H54 (cell line): ENCODE results near the gene EAPP.
A peak's percentile ranks its signal among the peaks of the same experiment; 100 is the strongest.
"Not testable (repeated sequence)": the region's sequence is repeated elsewhere in the genome, so short reads cannot be mapped to it uniquely, and the experiment has no call there.

ENCODE experiments used
- DNase-seq: peaks from one replicate; pipeline ENCODE4 v3.0.0; 2011; ENCODE audit warnings: low spot score, mixed read lengths; ENCODE audit not compliant: insufficient read length
- FAIRE-seq: peaks from 3 replicates; lab custom pipeline; 2011; peaks lifted over from hg19 to GRCh38; lab: Jason Lieb, UNC
- POLR2A ChIP-seq: IDR thresholded peaks from 2 replicates; pipeline ENCODE4 v1.6.1; 2011; ENCODE audit warnings: low read depth, mild to moderate bottlenecking, low read length

Gene EAPP

GRCh38 chr14:34548472-34548981 is 9.0 kb upstream of the EAPP start:
- no peak for TF ChIP-seq POLR2A
- FAIRE-seq (no peak), DNase-seq (no peak)

GRCh38 chr14:34547136-34547520 is 7.6 kb upstream of the EAPP start:
- not testable (repeated sequence) for FAIRE-seq, DNase-seq

- not testable (repeated sequence) for DNase-seq
- FAIRE-seq: peak; percentile 99
Measured at GRCh38 chr14:34546272-34547135, 7.0 kb upstream of the EAPP start.

- peak; percentile 48 for FAIRE-seq
- DNase-seq: not testable (repeated sequence)
Measured at GRCh38 chr14:34540181-34541059, 919 bp upstream of the EAPP start.

GRCh38 chr14:34538871-34539406 is 562 bp downstream of the EAPP start:
- DNase-seq: no peak
- FAIRE-seq: no peak

GRCh38 chr14:34538096-34538495 is 1.4 kb downstream of the EAPP start:
- FAIRE-seq, DNase-seq: not testable (repeated sequence)

More at GRCh38 chr14:34538871-34539406, 562 bp downstream of the EAPP start:
- no peak for TF ChIP-seq POLR2A

GRCh38 chr14:34537677-34538009 is 1.9 kb downstream of the EAPP start:
- FAIRE-seq: no peak
- no peak for DNase-seq
- no peak for TF ChIP-seq POLR2A

GRCh38 chr14:34536951-34537676 is 2.4 kb downstream of the EAPP start:
- no peak for TF ChIP-seq POLR2A
- FAIRE-seq (no peak), DNase-seq (no peak)

- no peak for TF ChIP-seq POLR2A
- FAIRE-seq (peak; percentile 20), DNase-seq (no peak)
Measured at GRCh38 chr14:34527591-34527990, 11.9 kb downstream of the EAPP start.

GRCh38 chr14:34524216-34524615 is 15.3 kb downstream of the EAPP start:
- not testable (repeated sequence) for DNase-seq, FAIRE-seq

GRCh38 chr14:34522496-34522895 is 17.0 kb downstream of the EAPP start:
- DNase-seq (no peak), FAIRE-seq (no peak)
- no peak for TF ChIP-seq POLR2A

GRCh38 chr14:34521071-34521470 is 18.4 kb downstream of the EAPP start:
- FAIRE-seq, DNase-seq: not testable (repeated sequence)

- not testable (repeated sequence) for FAIRE-seq, DNase-seq
Measured at GRCh38 chr14:34520304-34520970, 19.1 kb downstream of the EAPP start.
